Upper lobe of left lung (tissue), 4 donors: ENCODE measurements around the gene KCNK2.

Experiments
- EP300 ChIP-seq, 4 donors: sonication (generic); formaldehyde crosslinking; IDR thresholded peaks; one replicate each; pipeline ENCODE4 v1.5.1; 2017; ENCODE audit warnings: antibody characterized with exemption in 4 of 4, control low read depth in 2 of 4
- POLR2A ChIP-seq, 4 donors: fragments of 450-650 bp; IDR thresholded peaks; one replicate each; pipeline ENCODE4 v1.5.1; 2016 to 2017; ENCODE audit warnings: antibody characterized with exemption in 4 of 4, mild to moderate bottlenecking in 2 of 4
- POLR2AphosphoS5 ChIP-seq, 2 donors: sonication (generic); formaldehyde crosslinking; IDR thresholded peaks; one replicate each; pipeline ENCODE4 v1.5.1; 2017; ENCODE audit warnings: antibody characterized with exemption in 2 of 2
- TF ChIP-seq, protein P1 (sequence below), 6 experiments: fragments of 450-650 bp in 4 of 6; fragments of 200-600 bp in 2 of 6; sonication (generic) in 2 of 6; IDR thresholded peaks; one replicate each; pipeline ENCODE4 v1.5.1; 2016 to 2019; ENCODE audit warnings: antibody characterized with exemption in 6 of 6

- TF ChIP-seq, protein P1, sequence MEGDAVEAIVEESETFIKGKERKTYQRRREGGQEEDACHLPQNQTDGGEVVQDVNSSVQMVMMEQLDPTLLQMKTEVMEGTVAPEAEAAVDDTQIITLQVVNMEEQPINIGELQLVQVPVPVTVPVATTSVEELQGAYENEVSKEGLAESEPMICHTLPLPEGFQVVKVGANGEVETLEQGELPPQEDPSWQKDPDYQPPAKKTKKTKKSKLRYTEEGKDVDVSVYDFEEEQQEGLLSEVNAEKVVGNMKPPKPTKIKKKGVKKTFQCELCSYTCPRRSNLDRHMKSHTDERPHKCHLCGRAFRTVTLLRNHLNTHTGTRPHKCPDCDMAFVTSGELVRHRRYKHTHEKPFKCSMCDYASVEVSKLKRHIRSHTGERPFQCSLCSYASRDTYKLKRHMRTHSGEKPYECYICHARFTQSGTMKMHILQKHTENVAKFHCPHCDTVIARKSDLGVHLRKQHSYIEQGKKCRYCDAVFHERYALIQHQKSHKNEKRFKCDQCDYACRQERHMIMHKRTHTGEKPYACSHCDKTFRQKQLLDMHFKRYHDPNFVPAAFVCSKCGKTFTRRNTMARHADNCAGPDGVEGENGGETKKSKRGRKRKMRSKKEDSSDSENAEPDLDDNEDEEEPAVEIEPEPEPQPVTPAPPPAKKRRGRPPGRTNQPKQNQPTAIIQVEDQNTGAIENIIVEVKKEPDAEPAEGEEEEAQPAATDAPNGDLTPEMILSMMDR (IDR thresholded peaks at IDR 0.05), result no peak
- TF ChIP-seq POLR2A (IDR thresholded peaks at IDR 0.05) (no peak), POLR2AphosphoS5 (IDR thresholded peaks at IDR 0.05) (no peak), EP300 (IDR thresholded peaks at IDR 0.05) (no peak)
These were observed 181.1 kb downstream of the KCNK2 start for GRCh38 chr1:215263636-215264035.
